Natural killer cell treated with Interleukin-12 subunit alpha and Interleukin-12 subunit beta and Interleukin-15 and Interleukin-18, amount 100 ng/mL, for 72 hours (primary cell): ENCODE measurements around the gene HEXD. TPM values are rescaled to one million over a fixed set of nuclear protein-coding genes. Genes with fewer than 3 reads are reported as not detected.
"Not testable (repeated sequence)": the region's sequence is repeated elsewhere in the genome, so short reads cannot be mapped to it uniquely, and the experiment has no call there.

Source experiments
- ATAC-seq, 2 donors: fragments of 150-1000 bp; cut with Tn5 transposase in 1 of 2; sonication (Bioruptor Pico), chemical (Tn5 transposase) in 1 of 2; 2 replicates each; pipeline ENCODE4 v1.10.0; 2021
- DNase-seq: peaks from one replicate; pipeline ENCODE4 v3.0.0; 2022; ENCODE audit warnings: low spot score
- H3K27ac Mint-ChIP-seq, 2 donors: 1 replicate in 1 of 2; 2 replicates in 1 of 2; pipeline ENCODE4 v1.8.0; 2022; ENCODE audit warnings: mixed read lengths in 2 of 2, mild to moderate bottlenecking in 1 of 2, moderate library complexity in 1 of 2
- H3K27me3 Mint-ChIP-seq, 2 donors: 1 replicate in 1 of 2; 2 replicates in 1 of 2; pipeline ENCODE4 v1.8.0; 2022; ENCODE audit warnings: mixed read lengths in 2 of 2
- H3K36me3 Mint-ChIP-seq: one replicate; pipeline ENCODE4 v1.8.0; 2022; ENCODE audit warnings: mixed read lengths
- H3K4me1 Mint-ChIP-seq, 2 donors: 1 replicate in 1 of 2; 2 replicates in 1 of 2; pipeline ENCODE4 v1.8.0; 2022; ENCODE audit warnings: low read depth in 2 of 2, mixed read lengths in 2 of 2, mild to moderate bottlenecking in 1 of 2
- H3K4me3 Mint-ChIP-seq: one replicate; pipeline ENCODE4 v1.8.0; 2022; ENCODE audit warnings: mixed read lengths
- H3K9me3 Mint-ChIP-seq: 2 replicates; pipeline ENCODE4 v1.8.0; 2022; ENCODE audit warnings: mixed read lengths
- total RNA-seq, 2 donors: library from RNA; stranded (reverse); gene quantifications; one replicate each; pipeline ENCODE4 v1.2.3, GENCODE V29; 2022

Gene HEXD
- total RNA-seq = 10 to 100 TPM; 19.5 to 40.1 TPM

DNA sequence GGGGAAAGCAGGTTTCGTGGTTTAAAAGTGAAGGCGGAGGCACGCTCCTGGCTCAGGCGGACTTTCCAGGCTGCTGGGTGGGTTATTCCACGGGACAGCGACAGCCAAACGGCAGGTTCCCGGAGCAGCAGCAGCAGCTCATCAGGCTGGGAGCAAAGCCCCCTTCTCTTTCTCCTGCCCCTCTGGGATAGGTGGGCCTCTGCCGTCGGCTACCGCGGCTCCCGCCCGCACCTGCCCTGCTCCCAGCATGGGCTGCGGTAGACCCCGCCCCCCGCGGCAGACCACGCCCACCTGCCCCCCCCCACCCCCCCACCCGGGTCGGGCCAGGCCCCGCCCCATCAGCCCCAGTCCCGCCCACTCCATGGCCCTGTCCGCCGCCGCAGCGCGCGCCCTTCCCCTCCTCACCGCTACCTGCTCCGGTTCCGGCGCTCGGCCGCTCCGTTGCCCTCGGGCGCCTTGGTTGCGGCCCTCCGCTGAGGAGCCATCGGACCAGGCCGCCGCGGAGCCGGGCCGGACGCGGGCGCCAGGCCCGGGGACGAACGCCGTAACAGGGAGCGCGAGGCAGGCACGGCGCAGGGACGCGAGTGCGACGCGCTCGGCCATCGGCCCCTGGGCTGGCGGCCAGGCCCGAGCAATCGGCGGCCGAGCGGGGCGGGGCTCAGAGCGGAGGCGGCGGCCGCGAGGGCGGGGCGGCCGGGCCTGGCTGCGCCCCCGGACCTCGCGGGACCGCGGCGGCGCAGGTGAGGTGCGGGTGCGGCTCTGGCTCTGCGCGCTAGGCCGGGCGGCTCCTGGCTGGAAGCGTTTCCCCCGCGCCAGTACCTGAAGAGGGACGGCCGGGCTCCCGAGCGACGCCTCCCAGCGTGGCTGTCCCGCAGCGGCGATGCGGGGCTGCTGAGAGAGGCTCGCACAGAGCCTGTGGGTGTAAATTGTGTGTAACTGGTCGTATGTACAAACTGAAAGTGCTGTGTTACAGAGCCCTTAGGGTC is at the start of gene HEXD, which contains the start of gene OGFOD3:
TSS of gene HEXD (plus strand) at position 347 of the 986 bp plus-strand sequence. CDS start 1,453 bp downstream, outside the sequence.
TSS of gene OGFOD3 (minus strand) at position 586 of the 986 bp plus-strand sequence. CDS start at position 485, 101 bp downstream.
- peak; percentile 95 to 96 for ATAC-seq
- Mint-ChIP-seq H3K27me3 (no peaks in the 10 kb centered on the region), H3K27ac (peak within 1 kb of the TSS; percentile 74 to 86), H3K36me3 (no peaks in the 10 kb centered on the region), H3K4me3 (peak within 1 kb of the TSS; percentile 80), H3K9me3 (no peaks in the 10 kb centered on the region), H3K4me1 (peaks cover 27 to 31% of the 10 kb centered on the region in 2 donors)
- DNase-seq = peak; percentile 92

DNA sequence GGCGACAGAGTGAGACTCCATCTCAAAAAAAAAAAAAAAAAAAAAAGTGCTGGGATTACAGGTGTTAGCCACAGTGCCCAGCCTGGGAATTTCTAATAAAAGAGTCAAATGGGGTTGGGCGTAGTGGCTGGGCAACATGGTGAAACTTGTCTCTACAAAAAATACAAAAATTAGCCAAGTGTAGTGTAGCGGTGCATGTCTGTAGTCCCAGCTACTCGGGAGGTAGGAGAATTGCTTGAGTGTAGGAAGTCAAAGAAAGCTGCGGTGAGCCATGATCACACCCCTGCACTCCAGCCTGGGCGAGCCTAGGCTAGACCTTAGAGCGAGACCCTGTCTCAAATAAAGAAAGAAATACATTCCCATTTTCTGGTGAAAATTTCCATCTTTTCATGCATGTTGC is 48.9 kb upstream of the HEXD start:
- Mint-ChIP-seq H3K27me3 (peaks cover 15 to 16% of the 10 kb centered on the region in 2 donors), H3K4me3 (no peak overlapping the region), H3K4me1 (peaks cover 0 to 10% of the 10 kb centered on the region in 2 donors), H3K9me3 (no peaks in the 10 kb centered on the region), H3K27ac (no peak overlapping the region), H3K36me3 (no peaks in the 10 kb centered on the region)
- no peak for ATAC-seq
- no peak for DNase-seq

DNA sequence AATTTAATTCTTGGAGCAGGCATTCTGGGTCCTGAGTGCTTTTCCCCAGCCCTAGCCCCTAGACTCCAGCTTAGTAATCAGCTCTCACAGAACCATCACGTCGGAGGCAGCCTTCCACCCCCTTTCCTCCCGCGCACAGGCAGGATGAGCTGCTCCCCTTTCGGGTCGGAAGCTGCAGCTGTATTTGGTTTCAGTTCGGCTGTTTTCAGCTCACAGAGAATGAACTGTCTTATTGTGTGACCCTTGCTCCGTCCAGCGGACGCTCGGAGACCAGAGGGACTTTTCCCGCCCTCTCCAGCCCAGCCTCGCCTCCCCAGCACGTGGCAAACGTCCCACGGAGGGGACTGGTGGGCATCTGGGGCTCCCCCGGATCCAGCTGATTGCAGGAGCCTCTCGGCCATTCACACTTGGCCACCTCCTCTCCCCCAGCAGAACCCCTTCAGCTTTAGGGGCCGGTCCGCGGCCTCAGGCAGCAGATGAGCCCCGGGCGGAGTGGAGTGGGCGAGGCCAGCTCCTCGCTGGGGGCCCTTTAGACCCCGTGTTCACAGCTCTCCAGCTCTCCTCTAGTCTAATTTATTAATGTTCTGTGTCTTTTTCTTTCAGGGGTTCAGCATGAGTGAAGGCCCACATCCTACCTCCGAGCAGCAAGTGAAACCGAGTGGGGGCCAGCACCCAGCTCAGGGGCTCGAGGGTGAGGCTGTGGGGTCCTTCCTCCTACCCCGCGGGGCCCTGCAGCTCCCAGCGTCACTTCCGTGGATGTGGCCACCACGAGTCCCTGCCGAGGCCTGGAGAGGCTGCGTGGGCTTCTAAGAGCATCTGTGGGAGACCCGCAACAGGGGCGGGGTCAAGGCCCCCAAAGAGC is 47.4 kb upstream of the HEXD start:
- ATAC-seq = peak in 1 of 2 donors; percentile 40
- Mint-ChIP-seq H3K4me1 (peaks cover 0 to 10% of the 10 kb centered on the region in 2 donors), H3K27me3 (peaks cover 15 to 17% of the 10 kb centered on the region in 2 donors), H3K4me3 (peak overlapping the region; percentile 43), H3K36me3 (no peaks in the 10 kb centered on the region), H3K9me3 (no peaks in the 10 kb centered on the region), H3K27ac (no peak overlapping the region)
- no peak for DNase-seq

DNA sequence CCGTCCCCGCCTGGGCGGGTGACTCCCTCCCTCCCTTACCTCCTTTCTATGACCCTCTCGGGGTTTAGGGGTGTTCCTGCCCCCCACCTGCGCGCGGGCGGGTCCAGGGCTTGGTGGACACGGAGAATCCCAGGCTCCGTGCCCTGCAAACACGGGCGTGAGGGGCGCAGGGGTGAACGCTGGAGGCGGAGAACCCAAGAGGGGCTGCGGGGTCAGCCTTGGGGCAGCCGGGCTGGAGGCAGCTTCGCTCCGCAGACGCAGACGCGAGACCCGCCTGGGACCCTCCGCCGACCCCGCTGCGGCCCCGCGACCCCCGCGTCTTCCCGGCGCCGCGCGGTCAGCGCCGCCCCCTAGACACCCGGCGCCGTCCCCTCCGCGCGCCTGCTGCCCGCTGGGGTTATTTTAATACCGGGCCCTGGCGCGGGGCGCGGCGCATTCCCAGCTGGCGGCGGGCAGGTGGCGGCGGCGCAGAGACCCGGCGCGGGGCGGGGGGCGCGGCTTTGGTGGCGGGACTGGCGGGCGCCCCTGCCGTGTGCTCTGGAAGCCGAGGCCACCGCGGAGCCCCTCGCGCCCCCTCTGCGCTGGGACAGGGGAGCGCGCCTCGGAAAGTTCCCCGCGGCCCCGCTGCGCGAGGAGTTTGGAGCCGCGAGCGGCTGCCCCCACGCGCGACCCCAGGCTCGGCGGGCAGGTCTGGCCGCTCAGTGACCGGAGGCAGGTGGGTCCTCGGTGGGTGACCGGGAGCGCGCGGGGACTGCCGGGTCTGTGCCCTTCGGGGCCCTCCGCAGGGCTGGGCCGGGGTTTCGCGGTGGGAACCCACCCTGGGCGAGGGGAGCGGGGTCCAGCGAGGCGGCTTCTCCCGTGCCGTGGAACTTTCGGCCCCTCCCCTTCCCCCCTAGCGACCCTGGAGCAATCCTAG is 46.6 kb upstream of the HEXD start, which contains the start of gene UTS2R:
TSS of gene UTS2R (plus strand) at position 433 of the 916 bp plus-strand sequence. CDS start 2,560 bp downstream, outside the sequence.
- Mint-ChIP-seq H3K4me3 (peak within 1 kb of the TSS; percentile 43), H3K4me1 (peaks cover 0 to 10% of the 10 kb centered on the region in 2 donors), H3K36me3 (no peaks in the 10 kb centered on the region), H3K9me3 (no peaks in the 10 kb centered on the region), H3K27ac (no peak within 1 kb of the TSS), H3K27me3 (peaks cover 15 to 20% of the 10 kb centered on the region in 2 donors)
- no peak for ATAC-seq
- DNase-seq = peak; percentile 60

DNA sequence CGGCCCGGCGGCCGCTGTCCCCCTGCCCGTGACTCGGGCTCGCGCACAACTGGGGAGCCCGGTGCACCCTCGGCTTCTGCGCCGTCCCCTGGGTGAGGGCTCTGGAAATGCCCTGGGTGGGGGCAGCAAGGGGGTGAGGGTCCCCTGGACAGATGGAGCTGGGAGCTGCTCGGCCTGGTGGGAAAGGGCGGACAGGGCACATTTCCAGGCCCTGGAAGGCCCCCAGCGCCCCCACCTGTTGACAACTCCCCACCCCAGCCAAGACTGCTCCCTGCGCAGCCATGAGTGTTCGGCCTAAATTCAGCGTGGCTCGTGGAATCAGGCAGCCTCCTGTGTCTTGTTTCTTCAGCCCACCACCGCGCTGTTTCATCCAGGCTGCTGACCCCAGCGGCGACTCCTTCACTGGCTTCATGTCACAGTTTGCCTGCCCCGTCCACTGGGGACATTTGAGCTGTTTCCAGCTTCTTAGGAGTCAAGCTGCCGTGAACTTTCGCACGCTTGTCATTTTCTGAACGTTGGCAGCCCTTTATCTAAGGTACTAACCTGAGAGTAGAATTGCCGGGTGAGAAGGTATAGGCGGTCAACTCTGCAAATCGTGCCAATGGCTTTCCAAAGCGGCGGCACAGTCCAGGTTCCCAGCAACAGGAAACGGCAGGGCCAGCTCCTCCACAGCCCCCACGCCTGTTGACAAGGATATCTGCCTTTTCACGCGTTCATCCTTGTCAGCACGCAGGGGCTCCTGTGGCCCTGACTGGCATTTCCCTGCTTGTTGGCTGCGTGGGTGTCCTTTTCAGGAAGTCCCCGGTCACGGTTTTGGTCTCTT is 45.7 kb upstream of the HEXD start:
- no peak overlapping the region for H3K4me3 Mint-ChIP-seq

DNA sequence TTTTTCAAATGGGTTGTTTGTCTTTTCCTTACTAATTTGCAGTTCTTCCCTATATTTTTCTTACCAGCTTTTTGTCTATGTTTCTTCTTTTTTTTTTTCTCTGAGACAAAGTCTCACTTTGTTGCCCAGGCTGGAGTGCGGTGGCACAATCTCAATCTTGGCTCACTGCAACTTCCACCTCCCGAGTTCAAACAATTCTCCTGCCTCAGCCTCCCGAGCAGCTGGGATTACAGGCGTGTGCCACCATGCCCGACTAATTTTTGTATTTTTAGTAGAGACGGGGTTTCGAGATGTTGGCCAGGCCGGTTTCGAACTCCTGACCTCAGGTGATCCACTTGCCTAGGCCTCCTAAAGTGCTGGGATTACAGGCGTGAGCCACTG is 45.1 kb upstream of the HEXD start:
- not testable (repeated sequence) for H3K9me3 Mint-ChIP-seq, DNase-seq, H3K27ac Mint-ChIP-seq, H3K36me3 Mint-ChIP-seq, H3K4me1 Mint-ChIP-seq, ATAC-seq, H3K4me3 Mint-ChIP-seq
- peaks cover 15 to 20% of the 10 kb centered on the region in 2 donors for H3K27me3 Mint-ChIP-seq

More for the DNA sequence above, 45.7 kb upstream of the HEXD start:
- Mint-ChIP-seq H3K9me3 (no peaks in the 10 kb centered on the region), H3K27ac (no peak overlapping the region), H3K27me3 (peaks cover 15 to 20% of the 10 kb centered on the region in 2 donors), H3K4me1 (peaks cover 0 to 10% of the 10 kb centered on the region in 2 donors), H3K36me3 (no peaks in the 10 kb centered on the region)
- no peak for ATAC-seq
- peak; percentile 54 for DNase-seq

DNA sequence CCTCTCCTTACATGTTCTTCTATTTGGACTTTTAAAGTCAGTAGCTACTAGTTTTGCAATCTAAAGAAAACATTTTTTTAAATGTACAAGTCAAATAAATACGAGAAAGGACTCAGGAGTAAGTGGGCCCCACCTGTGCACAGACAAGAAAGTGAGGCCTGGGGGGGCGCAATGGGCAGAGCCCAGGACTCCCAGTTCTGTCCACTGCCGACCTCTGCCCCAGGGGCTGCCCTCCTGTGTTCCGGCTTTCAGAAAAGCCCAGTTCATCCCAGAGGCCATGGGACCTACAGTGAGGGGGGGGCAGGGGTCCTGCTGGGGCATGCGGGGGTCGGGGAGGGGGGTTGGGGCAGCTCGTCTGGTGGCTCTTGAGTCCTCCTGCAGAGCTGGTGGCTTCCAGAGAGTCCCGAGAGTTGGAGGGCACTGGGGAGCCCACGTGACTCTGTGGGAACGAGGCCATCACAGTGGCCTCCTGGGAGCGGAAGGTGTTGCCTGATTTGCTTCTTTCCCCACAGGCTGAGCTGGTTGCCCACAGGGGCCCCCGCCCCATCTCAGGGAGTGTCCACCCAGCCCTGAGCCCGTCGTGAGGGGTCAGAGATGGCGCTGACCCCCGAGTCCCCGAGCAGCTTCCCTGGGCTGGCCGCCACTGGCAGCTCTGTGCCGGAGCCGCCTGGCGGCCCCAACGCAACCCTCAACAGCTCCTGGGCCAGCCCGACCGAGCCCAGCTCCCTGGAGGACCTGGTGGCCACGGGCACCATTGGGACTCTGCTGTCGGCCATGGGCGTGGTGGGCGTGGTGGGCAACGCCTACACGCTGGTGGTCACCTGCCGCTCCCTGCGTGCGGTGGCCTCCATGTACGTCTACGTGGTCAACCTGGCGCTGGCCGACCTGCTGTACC is 44.2 kb upstream of the HEXD start:
- Mint-ChIP-seq H3K9me3 (no peaks in the 10 kb centered on the region), H3K27ac (no peak overlapping the region), H3K4me1 (peaks cover 0 to 10% of the 10 kb centered on the region in 2 donors), H3K4me3 (no peak overlapping the region), H3K36me3 (no peaks in the 10 kb centered on the region), H3K27me3 (peaks cover 15 to 23% of the 10 kb centered on the region in 2 donors)
- ATAC-seq (no peak), DNase-seq (peak; percentile 28)

DNA sequence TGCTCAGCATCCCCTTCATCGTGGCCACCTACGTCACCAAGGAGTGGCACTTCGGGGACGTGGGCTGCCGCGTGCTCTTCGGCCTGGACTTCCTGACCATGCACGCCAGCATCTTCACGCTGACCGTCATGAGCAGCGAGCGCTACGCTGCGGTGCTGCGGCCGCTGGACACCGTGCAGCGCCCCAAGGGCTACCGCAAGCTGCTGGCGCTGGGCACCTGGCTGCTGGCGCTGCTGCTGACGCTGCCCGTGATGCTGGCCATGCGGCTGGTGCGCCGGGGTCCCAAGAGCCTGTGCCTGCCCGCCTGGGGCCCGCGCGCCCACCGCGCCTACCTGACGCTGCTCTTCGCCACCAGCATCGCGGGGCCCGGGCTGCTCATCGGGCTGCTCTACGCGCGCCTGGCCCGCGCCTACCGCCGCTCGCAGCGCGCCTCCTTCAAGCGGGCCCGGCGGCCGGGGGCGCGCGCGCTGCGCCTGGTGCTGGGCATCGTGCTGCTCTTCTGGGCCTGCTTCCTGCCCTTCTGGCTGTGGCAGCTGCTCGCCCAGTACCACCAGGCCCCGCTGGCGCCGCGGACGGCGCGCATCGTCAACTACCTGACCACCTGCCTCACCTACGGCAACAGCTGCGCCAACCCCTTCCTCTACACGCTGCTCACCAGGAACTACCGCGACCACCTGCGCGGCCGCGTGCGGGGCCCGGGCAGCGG is 43.4 kb upstream of the HEXD start:
- Mint-ChIP-seq H3K27ac (no peak overlapping the region), H3K36me3 (no peaks in the 10 kb centered on the region), H3K27me3 (peaks cover 17 to 23% of the 10 kb centered on the region in 2 donors), H3K9me3 (no peaks in the 10 kb centered on the region), H3K4me3 (no peak overlapping the region), H3K4me1 (peaks cover 2 to 11% of the 10 kb centered on the region in 2 donors)
- DNase-seq = no peak
- no peak for ATAC-seq

DNA sequence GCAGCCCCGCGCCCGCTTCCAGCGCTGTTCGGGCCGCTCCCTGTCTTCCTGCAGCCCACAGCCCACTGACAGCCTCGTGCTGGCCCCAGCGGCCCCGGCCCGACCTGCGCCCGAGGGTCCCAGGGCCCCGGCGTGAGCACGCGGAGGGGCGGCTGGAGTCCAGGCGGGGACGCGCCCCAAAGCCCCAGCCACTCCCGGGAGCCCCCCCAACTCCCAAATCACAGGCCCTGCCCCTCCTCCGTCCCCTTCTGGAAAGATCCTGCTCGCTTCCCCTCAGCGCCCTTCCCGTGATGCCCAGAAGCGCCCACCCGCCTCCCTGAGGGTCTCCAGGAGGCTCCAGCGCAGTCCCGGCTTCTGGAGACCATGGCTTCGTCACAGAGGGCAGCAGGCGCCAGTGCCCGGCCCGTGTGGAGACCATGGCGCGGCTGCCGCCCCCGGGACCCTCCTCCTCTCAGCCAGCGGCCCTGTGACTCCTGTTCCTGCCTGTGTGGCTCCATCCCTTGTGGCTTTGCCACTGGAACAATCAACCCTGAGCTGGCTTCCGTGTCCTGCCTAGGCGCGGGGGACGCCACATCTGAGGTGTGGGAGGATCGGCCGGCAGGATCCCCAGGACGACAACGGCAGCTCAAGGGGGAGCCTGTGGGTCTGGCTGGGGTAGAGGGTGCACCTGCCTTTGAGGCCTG is 42.6 kb upstream of the HEXD start:
- no peak for DNase-seq

DNA sequence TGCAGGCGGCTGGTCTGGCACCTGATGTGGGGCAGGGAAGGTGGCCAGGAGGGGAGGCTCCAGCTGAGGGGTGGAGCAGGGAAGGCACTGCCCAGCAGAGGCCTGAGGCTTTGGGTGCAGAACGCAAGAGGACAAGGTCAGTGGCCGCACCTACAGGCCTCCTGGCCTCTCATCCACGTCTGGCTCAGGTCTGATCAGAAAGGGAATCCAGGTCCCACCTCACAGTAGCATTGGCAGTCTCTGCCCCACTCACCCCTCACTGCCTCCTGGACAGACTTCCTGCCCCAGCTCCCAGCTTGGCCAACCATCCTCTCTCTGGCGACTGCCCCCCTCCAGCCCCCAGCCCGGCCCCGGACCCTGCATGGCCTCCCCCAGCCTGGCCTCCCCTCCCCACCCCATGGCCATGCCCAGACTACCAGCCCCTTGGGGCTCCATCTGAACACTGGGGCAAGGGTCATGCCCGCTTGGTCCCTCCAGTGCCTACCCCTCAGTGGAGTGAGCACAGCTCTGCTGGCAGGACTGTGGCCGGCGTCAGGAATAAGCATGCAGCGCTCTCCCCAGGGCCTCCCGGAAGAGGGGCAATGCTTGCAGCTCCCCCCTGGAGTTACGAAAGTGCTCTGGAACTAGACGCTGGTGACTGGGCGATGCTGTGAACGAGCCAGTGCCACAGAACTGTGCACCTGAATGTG is 42.0 kb upstream of the HEXD start:
- H3K4me1 Mint-ChIP-seq = peaks cover 9 to 11% of the 10 kb centered on the region in 2 donors
- DNase-seq (no peak), ATAC-seq (peak in 1 of 2 donors; percentile 11)
- H3K27me3 Mint-ChIP-seq = peaks cover 23 to 26% of the 10 kb centered on the region in 2 donors
- H3K9me3 Mint-ChIP-seq = no peaks in the 10 kb centered on the region
- H3K27ac Mint-ChIP-seq = no peak overlapping the region
- H3K36me3 Mint-ChIP-seq = no peaks in the 10 kb centered on the region
- H3K4me3 Mint-ChIP-seq = no peak overlapping the region

More for the DNA sequence above, 42.6 kb upstream of the HEXD start:
- H3K36me3 Mint-ChIP-seq = no peaks in the 10 kb centered on the region
- peaks cover 23 to 28% of the 10 kb centered on the region in 2 donors for H3K27me3 Mint-ChIP-seq
- peaks cover 6 to 15% of the 10 kb centered on the region in 2 donors for H3K4me1 Mint-ChIP-seq
- H3K9me3 Mint-ChIP-seq = no peaks in the 10 kb centered on the region
- ATAC-seq = peak in 1 of 2 donors; percentile 13
- no peak overlapping the region for H3K27ac Mint-ChIP-seq
- H3K4me3 Mint-ChIP-seq = no peak overlapping the region
